ENCODE results near the gene AARS1.
"Not testable (repeated sequence)": the region's sequence is repeated elsewhere in the genome, so short reads cannot be mapped to it uniquely, and the experiment has no call there.

The AARS1 gene

DNA sequence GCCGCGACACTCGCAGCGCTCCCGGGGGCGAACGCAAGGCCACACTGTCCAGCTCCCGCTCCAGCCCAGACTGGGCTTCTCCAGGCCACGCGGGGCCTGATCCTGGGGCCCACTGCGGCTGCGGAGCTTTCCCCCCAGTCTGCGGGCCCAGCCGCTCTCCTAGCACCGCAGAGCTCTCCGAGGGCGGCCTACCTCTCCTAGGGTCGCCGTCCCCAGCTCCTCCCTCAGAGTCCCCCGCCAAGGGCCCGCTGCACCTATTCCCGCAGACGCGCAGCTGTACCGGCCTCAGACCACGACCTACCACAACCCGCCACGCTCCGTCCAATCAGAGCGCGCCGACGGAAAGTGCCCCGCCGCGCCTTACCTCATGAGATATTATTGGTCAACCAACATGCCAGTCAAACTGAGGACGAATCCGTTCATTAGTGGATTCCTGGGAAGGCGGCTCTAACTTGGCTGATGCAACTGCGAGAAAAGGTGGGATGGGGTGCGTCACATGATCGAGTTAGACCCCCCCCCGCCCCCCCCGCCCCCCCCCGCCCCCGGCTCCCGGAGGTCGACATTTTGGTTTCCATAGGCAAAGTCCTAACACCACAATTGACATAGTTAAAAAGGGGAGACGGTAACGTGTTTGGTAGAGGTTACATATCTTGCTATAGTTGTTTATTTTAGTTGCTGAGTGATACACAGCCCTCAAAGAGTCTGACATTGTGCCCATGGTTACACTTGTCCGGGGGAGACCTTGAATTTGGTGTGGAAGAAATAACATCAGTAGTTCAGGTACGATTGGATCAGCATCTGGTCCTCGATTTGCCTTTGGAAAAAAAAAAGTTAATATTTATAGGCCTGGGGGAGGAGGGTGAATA is at the start of gene AARS1:
Gene AARS1 (minus strand): TSS at position 278 of the 866 bp plus-strand sequence. CDS start 6,743 bp downstream, outside the sequence.
- peak; percentile 95 to 98 for DNase-seq

DNA sequence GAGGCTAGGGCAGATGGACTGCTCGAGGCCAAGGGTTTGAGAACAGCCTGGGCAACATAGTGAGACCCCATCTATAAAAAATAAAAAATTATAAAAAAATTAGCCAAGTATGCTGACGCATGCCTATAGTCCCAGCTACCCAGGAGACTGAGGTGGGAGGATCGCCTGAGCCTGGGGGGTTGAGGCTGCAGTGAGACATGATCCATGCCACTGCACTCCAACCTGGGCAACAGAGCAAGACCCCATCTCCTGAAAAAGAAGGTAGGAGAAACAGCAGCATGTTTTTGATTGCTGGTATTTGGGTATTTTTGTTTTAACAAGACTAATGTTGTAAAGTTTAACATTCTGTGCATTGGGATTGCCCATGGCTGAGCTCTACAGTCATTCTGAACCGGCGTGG is 48.5 kb upstream of the AARS1 start:
- DNase-seq, result no peak

DNA sequence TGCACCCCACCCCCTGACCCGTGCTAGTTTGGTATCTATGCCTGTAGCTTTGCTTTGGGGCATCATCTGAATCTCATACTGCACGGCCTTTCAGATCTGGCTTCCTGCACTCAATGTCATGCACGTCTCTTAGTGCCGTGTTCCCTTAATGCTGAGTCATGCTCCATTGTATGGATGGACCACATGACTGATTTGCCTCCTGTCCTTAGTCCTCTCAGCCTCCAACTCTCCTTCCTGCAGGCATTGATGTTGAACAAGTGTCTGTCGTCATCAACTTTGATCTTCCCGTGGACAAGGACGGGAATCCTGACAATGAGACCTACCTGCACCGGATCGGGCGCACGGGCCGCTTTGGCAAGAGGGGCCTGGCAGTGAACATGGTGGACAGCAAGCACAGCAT is 43.4 kb upstream of the AARS1 start:
- not testable (repeated sequence) for DNase-seq

DNA sequence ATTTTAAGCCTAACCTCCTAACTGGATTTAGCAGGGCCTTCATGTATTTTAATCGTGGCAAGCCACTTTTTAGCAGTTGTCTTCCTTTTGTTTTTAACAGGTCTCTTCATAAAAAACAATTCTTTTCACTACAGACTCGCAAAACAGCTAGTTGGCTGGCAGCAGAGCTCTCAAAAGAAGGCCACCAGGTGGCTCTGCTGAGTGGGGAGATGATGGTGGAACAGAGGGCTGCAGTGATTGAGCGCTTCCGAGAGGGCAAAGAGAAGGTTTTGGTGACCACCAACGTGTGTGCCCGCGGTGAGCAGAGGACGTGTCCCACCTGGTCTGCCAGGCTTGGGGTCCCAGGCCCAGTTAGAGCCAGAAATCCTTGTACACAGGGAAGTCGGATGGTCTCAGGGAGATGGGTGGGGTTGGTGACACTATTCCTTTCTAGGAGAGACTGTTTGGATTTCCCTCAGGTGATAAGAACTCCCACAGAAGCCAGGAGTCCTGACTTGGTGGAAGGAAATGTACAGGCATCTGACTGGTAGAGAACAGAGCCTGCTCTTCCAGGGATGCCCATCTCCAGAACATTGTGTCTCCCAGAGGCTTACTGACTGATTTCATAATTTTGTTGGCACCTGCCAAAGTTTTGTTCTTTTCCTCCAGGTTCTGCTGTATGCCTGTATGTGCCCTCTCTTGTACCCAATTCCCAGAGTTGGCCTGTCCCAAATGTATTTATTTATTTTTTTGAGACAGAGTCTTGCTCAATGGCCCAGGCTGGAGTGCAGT is 42.5 kb upstream of the AARS1 start:
- DNase-seq, result no peak

DNA sequence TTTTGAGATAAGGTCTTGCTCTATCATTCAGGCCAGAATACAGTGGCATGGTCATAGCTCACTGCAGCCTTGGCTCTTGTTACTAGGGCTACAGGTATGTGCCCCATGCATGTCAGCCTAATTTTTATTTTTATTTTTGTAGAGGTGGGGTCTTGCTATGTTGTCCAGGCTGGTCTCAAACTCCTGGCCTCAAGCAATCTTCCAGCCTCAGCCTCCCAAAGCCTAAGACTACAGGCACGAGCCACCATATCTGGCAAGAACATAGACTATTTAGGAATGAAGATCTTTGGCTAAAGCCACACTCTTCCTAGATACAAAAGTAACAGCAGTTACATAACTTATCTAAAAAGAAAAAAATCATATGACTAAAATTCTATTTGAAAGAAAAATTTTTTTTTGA is 41.8 kb upstream of the AARS1 start:
- DNase-seq, result no peak

DNA sequence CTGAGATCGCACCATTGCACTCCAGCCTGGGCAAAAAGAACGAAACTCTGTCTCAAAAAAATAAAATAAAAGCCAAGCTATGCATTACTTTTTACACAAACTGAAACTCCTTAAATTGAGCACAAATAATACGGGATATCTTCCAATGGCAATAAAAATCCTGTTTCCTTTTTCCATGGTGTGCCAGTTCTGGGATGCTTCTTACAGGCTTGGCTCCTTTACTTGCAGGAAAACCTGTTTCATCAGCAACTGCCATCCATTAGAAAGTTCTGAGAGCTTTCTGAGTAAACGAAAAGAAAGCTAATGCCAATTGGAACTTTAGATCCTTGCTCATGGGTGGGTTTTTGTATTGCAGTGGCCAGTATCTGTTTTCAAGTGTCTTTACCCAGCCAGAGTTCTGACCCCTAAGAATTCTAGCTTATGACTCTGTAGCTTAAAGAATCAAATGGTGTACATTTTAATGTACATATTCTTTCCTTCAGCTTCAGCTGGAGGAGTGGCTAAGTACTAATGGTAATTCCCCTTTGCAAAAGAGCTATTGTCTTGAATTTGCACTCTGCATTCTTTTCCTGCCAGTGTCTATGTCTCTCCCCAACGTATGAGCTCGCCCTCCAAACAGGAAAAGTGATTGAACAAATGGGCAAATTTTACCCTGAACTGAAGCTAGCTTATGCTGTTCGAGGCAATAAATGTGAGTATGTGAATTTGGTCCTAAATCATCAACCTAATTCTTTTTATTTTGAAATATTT is 35.9 kb upstream of the AARS1 start:
- no peak for DNase-seq

DNA sequence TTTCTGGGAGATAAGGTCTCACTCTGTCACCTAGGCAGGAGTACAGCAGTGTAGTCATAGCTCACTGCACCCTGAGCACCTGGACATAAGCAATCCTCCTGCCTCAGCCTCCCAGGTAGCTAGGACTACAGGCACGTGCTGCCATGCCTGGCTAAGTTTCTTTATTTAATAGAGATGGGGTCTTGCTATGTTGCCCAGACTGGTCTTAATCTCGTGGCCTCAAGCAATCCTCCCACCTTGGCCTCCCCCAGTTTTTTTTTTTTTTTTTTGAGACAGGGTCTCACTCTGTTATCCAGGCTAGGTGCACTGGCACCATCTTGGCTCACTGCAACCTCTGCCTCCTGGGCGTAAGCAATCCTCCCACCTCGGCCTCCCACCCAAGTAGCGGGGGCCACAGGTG is 30.8 kb upstream of the AARS1 start:
- no peak for DNase-seq

DNA sequence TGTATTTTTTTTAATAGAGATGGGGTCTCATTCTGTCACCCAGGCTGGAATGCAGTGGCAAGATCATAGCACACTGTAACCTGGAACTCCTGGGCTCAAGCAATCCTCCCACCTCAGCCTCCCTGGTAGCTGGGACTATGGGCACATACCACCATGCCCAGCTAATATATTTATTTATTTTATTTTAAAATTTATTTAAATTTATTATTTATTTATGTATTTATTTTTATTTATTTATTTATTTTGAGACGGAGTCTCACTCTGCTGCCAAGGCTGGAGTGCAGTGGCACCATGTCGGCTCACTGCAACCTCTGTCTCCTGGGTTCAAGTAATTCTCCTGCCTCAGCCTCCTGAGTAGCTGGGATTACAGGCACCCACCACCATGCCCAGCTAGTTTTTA is 18.4 kb upstream of the AARS1 start:
- not testable (repeated sequence) for DNase-seq

DNA sequence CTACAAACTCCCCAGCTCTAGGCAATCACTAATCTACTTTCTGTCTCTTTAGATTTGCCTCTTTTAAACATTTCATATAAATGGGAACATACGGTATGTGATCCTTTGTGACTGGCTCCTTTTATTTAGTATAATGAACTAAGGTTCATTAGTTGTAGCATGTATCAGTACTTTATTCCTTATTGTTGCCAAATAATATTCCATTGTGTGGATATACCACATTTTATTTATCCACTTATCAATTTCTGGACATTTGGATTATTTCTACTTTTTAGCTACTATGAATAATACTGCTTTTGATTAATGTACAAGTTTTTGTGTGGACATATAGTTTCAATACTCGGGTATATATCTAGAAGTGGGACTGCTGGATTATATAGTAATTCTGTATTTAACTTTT is 17.6 kb upstream of the AARS1 start:
- DNase-seq, result no peak

DNA sequence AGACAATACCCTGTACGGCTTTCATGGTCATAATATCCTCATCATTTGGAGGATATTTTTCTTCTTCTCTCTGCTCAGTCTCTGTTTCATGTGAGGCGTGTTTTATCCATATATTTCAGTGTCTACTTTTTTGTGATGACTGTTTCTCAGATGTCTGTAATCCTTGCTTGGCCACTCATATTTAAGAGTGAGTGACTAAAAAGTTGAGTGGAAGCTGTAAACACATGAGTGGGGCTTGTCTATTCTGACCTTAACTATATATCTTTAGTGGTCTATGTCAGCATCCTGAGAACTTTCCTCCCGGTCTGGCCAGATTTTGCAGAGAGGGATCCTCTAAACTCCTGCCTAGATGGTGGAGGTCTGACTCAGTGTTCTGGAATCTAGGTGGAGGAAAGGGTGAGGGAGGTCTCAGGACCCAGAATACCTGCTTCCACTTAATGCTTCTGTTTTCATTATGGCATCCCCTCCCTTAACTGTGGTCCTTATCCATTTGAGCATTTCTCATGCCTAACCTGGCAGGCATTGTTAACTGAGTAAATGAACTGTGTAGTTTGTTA is 15.7 kb upstream of the AARS1 start:
- no peak for DNase-seq

DNA sequence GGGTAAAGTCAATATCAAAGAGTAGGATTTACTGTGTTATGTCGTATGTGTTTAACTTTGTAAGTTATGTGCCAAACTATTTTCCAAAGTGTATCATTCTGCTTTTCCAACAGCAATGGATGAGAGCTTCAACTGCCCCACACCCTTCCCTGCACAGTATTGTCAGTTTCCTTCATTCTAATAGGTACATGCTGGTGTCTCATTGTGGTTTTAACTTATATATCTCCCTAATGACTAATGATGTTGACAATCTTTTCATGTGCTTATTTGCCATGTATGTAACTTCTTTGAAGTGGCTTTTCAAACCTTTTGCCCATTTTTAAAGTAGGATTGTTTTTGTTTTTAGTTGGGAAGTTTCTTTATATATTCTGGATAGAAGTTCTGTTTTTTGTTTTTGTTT is 13.4 kb upstream of the AARS1 start:
- DNase-seq, result no peak

DNA sequence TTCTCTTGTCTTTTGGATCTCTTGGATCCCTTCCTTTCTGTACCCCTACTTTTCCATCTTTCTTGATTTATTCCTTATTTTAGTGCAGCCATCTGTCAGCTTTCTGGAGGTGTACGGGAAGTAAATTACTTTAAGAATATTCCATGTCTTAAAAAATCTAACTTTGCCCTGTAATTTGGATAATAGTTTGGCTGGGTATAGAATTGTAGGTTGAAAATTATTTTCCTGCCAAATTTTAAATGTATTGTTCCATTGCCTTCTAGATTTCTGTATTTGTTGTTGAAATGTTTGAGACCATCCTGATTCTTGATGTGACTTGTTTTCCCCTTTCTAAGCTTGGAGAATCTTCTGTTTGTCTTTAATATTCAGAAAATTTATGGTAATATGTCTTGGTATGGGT is 11.8 kb upstream of the AARS1 start:
- no peak for DNase-seq

DNA sequence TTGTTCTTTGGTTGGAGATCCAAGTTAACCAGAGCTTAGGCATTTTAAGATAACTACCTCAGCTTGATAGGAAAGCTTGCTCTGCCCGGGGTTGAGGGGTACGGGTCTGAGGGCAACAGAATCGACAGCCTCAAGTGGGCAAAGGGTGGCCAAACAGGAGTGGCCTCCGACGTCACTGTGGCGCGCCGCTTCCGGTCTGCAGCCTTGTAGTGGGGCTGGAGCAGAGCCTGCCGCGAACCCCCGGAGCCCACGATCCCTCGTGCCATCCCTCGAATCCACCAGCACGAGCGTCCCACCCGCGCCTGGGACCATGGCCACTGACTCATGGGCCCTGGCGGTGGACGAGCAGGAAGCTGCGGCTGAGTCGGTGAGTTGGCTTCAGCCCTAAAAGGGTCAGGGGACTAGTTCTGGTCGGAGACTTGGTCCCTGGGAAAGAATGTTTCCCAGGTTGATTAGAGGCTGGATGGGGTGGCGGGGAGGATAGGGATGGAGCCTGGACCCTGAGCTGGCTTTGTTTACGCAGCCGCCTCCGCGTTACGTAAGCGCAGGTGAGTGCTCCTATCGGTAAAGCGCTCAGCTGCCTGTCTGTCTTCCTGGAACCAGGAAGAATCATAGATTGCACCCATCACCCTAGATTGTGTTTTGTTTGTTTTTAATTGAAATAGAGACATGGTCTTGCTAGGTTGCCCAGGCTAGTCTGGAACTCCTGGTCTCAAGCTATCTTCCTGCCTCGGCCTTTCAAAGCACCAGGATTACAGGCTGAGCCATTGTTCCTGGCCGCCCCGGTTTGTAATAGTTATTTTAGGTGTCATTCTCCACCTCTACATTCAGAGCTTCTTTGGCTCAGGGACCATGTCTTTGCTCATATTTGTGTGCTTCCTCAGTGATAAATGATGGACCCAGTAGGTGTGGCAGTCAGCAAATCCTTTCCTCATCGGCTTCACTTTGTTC is 10.0 kb upstream of the AARS1 start, which contains the start of gene DDX19B:
Gene DDX19B (plus strand): TSS at position 199 of the 951 bp plus-strand sequence. CDS start 112 bp downstream, at position 311.
- DNase-seq, result peak; percentile 33 to 73

DNA sequence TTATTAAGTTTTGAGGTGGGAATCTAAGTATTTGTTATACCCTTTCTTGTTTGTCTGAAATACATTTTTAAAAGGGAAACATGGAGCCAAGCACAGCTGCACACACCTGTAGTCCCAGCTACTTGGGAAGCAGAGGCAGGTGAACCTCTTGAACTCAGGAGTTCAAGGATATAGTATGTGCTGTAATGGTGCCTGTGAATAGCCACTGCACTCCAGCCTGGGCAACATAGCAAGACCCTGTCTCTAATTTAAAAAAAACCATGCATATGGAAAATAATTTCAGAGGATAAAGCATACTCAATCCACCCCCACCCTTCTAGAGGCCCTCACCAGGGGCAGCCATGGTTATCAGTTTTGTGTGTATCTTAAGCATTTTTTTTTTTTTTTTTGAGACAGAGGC is 6.3 kb upstream of the AARS1 start:
- no peak for DNase-seq

DNA sequence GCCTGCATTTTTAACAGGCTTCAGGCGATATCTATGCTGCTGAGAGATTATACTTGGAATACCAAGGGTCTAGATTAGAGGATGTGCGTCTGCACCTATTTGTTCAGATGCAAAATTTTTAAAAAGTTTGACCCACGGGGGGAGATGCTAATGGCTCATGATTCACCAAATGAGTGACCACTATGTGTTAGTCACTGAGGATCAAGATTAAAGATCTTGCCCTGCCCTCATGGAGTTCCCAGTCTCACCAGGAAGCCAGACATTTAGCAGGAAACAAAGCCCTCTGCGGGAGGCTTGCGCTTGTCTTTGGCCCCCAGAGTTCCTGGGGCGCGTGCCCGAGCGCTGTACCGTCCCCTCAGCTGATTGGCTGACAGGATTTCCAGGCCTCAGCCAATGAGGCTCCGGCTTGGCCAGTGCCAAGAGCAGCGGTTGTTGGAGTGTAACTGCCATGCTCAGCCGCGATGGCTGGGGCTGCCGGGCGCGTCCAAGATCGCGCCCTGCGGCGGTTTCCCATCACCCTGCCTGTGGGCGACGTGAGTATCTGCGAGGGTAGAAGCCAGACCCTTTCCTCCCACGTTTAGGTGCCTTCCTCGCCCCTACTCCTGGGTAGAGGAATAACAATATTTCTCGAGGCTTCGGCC is 5.2 kb upstream of the AARS1 start:
- DNase-seq, result no peak

DNA sequence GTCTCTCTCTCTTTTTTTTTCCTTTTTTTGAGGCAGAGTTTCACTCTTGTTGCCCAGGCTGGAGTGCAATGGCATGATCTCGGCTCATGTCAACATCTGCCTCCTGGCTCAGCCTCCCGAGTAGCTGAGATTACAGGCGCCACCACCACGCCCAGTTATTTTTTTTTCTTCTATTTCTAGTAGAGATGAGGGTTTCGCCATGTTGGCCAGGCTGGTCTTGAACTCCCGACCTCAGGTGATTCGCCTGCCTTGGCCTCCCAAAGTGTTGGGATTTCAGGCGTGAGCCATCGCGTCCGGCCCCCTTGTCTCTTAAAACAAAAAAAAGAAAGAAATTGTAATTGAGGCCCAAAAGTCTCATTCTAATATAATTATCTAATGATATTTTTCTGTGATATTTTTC is 2.8 kb upstream of the AARS1 start:
- DNase-seq, result not testable (repeated sequence)

DNA sequence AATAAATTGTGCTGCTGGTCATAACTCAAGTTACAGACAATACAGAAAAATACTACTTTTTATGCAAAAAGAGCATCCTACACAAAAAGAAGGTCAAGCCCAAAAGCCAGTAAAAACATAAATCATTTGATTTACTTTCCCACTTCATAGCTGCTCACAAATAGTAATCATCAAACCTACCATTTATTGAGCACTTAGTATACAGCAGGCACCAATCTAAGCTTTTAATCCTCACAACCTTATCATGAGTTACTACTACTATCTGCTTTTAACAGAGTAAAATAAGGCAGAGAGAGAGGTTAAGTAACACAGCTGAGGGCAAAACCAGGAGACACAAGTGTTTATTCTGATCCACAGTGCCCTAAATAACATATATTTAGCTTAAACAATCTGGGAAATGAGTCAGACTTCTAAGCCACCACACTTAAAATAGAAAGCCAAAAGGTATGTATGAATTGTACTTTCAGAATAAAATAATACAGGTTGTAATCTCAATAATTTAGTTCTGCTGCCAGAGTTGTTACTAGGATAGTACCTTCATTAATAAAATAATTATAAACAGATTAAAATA is 1.7 kb upstream of the AARS1 start:
- DNase-seq, result no peak

DNA sequence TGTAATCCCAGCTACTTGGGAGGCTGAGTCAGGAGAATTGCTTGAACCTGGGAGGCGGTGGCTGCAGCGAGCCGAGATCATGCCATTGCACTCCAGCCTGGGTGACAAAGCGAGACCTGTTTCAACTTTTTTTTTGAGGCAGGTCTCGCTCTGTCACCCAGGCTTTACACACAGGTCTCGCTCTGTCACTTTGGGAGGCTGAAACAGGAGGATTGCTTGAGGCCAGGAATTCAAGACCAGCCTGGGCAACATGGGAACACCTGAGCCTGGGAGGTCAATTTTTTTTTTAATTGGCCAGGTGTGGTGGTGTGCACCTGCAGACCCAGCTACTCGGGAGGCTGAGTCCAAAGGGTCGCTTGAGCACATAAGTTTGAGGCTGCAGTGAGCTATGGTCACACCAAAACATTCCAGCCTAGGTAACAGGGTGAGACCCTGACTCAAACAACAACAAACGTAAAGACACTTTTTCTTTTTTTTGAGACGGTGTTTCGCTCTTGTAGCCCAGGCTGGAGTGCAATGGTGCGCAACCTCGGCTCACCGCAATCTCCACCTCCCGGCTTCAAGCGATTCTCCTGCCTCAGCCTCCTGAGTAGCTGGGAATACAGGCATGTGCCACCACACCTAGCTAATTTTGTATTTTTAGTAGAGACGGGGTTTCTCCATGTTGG is 1.9 kb downstream of the AARS1 start:
- DNase-seq, result peak in 1 of 2 experiments; percentile 3

DNA sequence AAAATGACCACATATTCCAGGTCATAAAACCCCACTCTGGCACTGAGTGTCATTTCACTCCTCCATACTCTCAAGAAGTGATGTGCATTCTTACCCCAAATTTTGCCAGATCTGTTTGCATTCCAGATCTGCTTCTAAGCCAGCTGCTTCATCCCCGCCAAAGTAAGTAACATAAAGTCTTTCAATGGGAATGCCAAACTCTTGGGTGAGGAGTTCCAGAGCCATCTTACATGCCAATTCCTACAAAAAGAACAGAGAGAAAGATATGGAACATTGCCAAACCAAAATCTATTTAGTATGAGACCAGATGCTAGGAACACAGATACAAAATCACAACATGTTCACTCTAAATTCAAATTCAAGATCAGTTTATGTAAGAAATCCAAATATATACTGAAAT is 12.9 kb downstream of the AARS1 start:
- no peak for DNase-seq

DNA sequence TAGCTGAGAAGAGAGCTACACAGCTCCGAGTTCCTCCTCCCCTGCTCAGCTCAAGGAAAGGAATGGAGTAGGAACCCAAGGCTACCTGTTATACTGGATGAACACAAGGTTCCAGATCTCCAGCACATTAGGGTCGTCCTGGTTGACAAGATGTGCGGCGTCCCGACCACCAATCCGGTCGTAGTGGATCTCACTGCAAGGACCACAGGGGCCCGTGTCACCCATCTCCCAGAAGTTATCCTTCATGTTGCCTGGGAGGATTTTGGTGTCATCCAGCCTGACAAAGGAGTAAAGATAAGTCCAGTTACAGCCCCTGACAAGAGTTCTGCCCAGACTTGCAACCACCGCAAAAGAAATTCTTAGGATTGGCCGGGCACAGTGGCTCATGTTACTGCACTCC is 17.6 kb downstream of the AARS1 start:
- DNase-seq, result no peak

All from NCI-H526 (cell line).